ENCODE data around the gene AMPD3. TPM values are rescaled to one million over a fixed set of nuclear protein-coding genes. Genes with fewer than 3 reads are reported as not detected.

The AMPD3 gene
- total RNA-seq, 1 donor from 2014 or later = 2.6 TPM

GRCh38 chr11:10481560-10482349, 26.7 kb downstream of the AMPD3 start:
- DNase-seq = no peak
- intact Hi-C loops (cut with DNase I) = no loop called here
- no peak for ATAC-seq (ENCODE audit: poor library complexity)

DNA sequence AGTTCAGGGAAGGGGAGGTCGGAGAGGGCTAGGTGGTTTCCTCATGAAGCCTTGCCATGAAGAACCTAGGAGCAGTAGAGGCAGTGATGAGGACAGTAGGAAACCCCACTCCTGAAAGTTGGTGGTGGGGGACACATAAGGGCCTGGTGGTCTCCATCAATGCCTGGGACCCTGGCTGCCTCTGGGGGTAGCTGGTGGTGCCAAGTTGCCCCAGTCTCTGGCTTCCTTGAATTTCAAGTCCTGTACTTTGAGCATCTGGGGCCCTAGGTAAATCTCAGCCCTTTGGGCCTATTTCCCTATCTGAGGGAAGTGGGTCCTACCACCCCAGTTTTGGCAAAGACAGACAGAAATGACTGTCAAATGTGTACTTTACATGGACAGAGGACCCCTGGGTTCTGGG, 28.1 kb downstream of the AMPD3 start:
- intact Hi-C loops (cut with DNase I) = no loop called here
- ATAC-seq (ENCODE audit: poor library complexity) (no peak), DNase-seq (no peak)

GRCh38 chr11:10483584-10483983, 28.5 kb downstream of the AMPD3 start:
- intact Hi-C loops (cut with DNase I) = no loop called here
- no peak for ATAC-seq (ENCODE audit: poor library complexity)

DNA sequence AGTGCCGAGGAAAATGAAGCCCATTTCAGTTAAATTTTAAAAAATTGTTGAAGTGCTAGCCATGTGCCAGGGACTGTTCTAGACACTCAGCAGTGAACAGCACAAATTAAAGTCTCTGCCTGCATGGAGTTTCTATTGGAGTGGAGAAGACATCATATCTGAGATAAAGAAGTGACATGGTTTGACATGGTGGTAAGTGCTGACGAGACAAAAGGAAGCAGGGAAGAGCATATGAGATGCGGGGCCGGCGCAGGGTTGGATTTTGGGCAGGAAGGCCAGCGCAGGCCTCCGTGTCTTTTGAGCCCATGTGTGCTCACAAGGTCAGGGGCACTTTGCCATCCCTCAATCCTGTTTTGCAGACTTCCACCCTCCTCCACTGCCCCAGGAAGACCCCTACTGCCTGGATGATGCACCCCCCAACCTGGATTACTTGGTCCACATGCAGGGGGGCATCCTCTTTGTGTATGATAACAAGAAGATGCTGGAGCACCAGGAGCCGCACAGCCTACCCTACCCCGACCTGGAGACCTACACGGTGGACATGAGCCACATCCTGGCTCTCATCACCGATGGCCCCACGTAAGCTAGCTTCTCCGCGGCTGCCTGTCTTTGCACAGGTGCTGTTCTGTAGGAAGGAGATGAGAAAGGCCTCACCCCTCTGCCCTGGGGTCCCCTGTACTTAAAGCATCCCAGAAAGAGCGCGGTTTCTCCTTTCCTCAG, 29.6 kb downstream of the AMPD3 start:
- DNase-seq (no peak), ATAC-seq (ENCODE audit: poor library complexity) (no peak)
- intact Hi-C loops (cut with DNase I) = no loop called here

More at GRCh38 chr11:10483584-10483983, 28.5 kb downstream of the AMPD3 start:
- DNase-seq = no peak

GRCh38 chr11:10485646-10486045, 30.6 kb downstream of the AMPD3 start:
- DNase-seq (no peak), ATAC-seq (ENCODE audit: poor library complexity) (no peak)
- intact Hi-C loops (cut with DNase I) = no loop called here

DNA sequence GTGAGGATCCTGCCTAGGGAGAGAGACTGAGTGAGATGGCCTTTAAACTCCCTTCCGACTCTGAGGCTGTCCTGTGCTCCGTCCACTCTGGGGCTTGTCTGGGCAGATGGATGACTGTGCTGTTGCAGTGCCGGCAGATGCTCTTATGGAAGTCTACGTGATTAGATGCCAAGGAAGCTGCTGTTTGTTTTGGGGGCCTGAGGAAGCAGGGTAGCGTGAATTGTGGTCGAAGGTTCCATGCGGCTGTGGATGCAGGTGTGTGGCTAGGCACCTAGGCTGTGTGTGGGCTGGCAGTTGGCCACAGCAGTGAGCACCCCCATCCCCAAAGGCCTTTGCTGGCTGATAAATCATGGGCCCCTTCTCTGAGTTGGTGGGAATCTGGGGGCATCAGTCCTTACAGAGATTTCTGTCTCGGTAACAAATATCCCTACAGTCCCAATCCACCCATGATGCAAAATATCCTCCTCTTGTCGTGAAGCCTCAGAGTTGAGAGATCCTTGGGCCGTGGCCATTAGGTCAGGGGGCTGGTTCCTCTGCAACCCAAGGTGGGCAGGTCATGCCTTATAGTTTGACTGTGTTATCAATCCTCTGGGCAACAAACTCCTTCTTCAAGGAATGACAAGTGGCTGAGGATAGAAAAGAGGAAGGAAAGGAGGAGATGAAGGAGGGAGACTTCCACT, 31.2 kb downstream of the AMPD3 start:
- no peak for ATAC-seq (ENCODE audit: poor library complexity)
- intact Hi-C loops (cut with DNase I) = no loop called here
- no peak for DNase-seq

GRCh38 chr11:10487002-10487647, 32.1 kb downstream of the AMPD3 start:
- ATAC-seq (ENCODE audit: poor library complexity) = no peak
- intact Hi-C loops (cut with DNase I) = no loop called here
- no peak for DNase-seq

DNA sequence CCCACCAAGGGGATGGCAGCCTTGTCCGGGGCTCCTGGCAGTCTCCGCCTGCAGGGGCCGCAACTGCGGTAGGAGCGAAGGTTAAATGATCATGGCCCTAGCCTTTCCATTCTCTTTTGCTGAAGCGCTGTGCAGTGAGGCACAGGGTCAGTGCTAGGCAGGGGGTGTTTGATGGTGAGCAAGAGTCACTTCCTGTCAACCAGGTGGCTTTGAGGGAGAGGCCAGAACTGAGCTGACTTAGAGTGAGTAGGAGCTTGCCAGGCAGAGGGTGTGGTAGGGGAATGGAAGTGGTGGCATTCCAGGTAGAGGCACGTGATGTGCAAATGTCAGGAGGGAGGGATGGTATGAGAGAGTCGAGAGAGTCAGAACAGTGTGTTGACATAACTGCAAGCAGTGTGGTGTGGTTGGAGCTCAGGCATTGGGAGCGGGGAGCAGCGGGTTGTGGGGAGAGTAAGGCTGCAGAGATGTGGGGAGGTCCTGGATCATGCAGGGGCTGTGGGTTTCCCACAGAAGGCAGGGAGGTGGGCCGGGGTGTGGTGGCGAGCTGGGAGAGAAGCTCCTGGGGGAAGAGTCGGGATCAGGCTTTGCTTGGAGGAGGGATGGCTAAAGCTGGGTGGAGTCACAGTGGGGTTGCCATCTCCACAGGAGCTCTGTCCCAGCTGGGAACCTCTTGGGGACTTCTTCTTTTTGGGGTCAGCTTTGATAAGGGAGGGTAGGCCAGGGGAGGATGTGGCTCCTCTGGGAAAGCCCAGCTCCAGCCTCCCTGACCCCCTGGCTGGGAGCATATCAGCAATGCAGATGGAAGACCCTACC, 33.3 kb downstream of the AMPD3 start:
- ATAC-seq (ENCODE audit: poor library complexity) = no peak
- DNase-seq = no peak
- intact Hi-C loops (cut with DNase I) = no loop called here

GRCh38 chr11:10488934-10489691, 34.0 kb downstream of the AMPD3 start:
- no peak for ATAC-seq (ENCODE audit: poor library complexity)
- no peak for DNase-seq
- intact Hi-C loops (cut with DNase I) = no loop called here

GRCh38 chr11:10490032-10490397, 35.0 kb downstream of the AMPD3 start:
- intact Hi-C loops (cut with DNase I) = no loop called here
- DNase-seq = no peak
- no peak for ATAC-seq (ENCODE audit: poor library complexity)

DNA sequence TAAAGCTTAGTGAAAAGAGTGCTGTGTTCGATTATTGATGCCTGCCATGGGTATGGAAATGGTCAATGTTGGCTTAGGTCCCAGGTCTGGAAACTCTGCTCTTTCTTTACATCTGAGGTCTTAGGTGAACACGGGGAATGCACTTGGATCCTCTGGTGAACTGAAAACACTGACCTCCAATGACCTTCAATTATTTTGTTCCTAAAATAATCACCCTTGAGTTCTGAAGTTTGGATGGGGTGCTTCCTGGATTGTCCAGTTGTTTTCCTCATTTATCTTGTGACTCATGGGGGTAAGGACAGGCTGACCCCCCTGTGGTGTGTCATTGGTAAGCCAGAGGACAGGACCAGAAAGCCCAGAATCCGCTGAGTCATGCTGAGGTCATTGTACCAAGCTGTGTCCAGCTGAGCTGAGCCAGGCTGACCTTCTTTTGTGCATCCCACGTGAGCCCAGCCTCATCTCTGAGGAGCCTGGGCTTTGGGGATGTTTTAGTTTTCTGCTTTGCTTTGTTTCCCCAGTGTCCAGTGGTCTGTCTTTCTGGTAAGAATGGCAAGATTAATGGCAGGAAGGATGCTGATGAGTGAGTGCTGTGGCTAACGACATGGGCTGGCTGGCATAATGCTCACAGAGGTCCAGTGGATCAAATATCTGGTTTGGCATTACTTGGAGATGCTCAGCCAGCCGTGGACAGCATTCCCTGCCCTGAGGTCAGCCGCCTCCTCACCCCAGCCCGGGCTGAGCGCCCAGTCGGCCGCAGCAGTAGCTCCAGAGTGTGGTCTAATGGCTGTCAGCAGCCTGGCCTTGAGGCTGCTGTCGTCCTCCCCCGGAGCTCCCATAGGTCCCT, 35.6 kb downstream of the AMPD3 start:
- DNase-seq (peak; percentile 76), ATAC-seq (ENCODE audit: poor library complexity) (peak; percentile 86)
- intact Hi-C loops (cut with DNase I) = no loop called here

DNA sequence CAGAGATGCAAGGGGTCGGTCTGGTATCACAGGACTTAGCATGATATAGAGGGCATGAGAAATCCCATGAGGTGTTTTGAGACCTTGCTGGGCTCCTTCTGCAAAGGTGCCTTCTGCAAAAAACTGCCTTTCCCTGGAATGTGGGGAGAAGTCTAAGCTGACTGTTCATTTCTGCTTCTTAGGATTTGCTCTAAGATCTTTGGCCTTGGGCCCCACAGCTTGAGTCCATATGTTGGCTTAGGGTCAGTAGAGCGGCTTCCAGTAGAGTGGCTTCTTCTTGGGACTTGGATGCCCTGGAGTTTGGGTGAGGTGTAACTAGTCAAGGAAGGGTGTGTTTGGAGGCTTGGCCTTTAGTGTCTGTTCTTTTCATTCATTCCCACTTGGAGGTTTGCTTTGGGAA, 37.0 kb downstream of the AMPD3 start:
- no peak for ATAC-seq (ENCODE audit: poor library complexity)
- intact Hi-C loops (cut with DNase I) = no loop called here

GRCh38 chr11:10493041-10493663, 38.1 kb downstream of the AMPD3 start:
- intact Hi-C loops (cut with DNase I) = no loop called here
- DNase-seq (no peak), ATAC-seq (ENCODE audit: poor library complexity) (no peak)

More for the DNA sequence above, 37.0 kb downstream of the AMPD3 start:
- DNase-seq = no peak

GRCh38 chr11:10494636-10495463, 39.8 kb downstream of the AMPD3 start:
- intact Hi-C loops (cut with DNase I) = no loop called here
- DNase-seq (no peak), ATAC-seq (ENCODE audit: poor library complexity) (no peak)

GRCh38 chr11:10495464-10495786, 40.4 kb downstream of the AMPD3 start:
- intact Hi-C loops (cut with DNase I) = no loop called here
- ATAC-seq (ENCODE audit: poor library complexity) (no peak), DNase-seq (no peak)

All from Right ventricle myocardium superior (tissue), 1 donor.